DND-41 (cell line): ENCODE results near the gene PELI1.

Experiments
- CTCF ChIP-seq: IDR thresholded peaks from 2 replicates; pipeline ENCODE4 v1.5.1; 2012; ENCODE audit warnings: borderline replicate concordance, low read length, moderate library complexity, mild to moderate bottlenecking; ENCODE audit not compliant: poor library complexity, severe bottlenecking; ENCODE audit errors: extremely low read depth
- EZH2 ChIP-seq: IDR thresholded peaks from 3 replicates; pipeline ENCODE4 v1.6.1; 2012; ENCODE audit warnings: borderline replicate concordance, low read depth, mild to moderate bottlenecking, moderate library complexity, low read length, inconsistent platforms; ENCODE audit not compliant: severe bottlenecking

GRCh38 chr2:64123740-64124139 lies 20.5 kb downstream of the PELI1 start:
- TF ChIP-seq CTCF: no peak
- TF ChIP-seq EZH2: no peak
